Metanephros (tissue), 2 donors: ENCODE data around the gene GBX2. TPM values are rescaled to one million over a fixed set of nuclear protein-coding genes. Genes with fewer than 3 reads are reported as not detected.

ENCODE experiments used
- small RNA-seq: library from RNA; depleted of rRNA; stranded (forward); fragments of <200 nt; gene quantifications from one replicate; pipeline ENCODE3, GENCODE V24; 2014; ENCODE audit warnings: low replicate concordance
- total RNA-seq: library from RNA; depleted of rRNA; stranded (reverse); fragments of >200 nt; gene quantifications from one replicate; pipeline ENCODE4 v1.2.3, GENCODE V29; 2014

Gene GBX2
- total RNA-seq: 0.35 TPM

DNA sequence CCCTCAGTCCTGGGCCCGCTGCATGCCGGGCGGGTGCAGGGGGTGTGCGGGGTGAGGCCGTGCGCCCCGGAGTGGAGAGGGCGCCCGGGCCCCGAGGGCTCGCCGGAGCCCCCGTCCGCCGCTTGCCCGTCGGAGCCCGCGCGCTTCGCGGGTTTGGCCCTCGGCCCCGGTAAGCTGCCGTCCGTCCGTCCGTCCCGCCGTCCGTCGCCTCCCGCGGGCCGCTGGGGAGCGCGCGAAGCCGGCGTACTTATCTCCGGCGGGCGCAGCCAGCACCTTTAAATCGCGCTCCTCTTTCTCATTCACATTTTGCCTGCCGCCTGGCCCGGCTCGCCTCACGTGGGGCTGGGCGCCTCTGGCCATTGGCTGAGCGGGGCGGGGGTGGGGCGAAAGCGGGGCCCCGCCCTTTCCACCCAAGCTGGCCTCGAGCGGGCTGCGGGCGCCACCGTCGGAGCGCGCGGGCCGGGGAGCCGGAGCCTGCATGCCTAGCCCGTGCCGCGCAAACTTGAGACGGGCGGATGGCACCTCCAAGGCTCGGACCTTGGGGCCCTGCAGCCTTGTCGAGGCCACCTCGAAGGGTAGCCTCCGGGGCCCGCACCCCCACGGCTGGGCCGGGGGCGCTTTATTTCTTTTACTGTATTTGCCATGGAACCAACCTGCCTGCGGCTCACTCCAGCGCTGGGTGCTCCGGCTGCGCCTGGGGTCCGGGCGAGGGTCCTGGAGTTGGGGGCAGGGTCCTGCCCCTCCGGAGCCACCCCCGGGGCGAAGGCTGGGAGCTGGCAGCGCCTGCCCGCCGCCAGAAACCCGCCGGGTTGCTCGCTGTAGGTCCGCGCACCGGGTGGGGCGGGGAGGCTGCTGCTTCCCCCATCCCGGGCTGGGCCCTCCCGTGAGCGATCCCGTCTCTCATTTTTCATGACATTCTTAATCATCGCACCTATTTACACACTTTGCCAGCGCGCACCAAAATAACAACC, at the start of gene GBX2:
Gene GBX2, minus strand, starts transcription at position 277 of the 971 bp plus-strand sequence. CDS start 415 bp downstream, outside the sequence.

Small RNA genes lying within 50 kb of the gene (small RNA-seq; reads per million reads assigned to genes)
- not detected for gene RF00019
- not detected for gene RNU1-31P

Other genes starting within 250 kb of the GBX2 start
- 2.0 TPM for gene ASB18, start 96.0 kb upstream of the GBX2 start, total RNA-seq